HL-60 (cell line): ENCODE results near the gene ADD3.

ENCODE experiments used
- DNase-seq, 2 experiments: peaks; one replicate each; pipeline ENCODE4 v3.0.0-alpha.2; 2010 to 2020; ENCODE audit warnings: low read depth in 1 of 2, low spot score in 1 of 2
- H3K27ac ChIP-seq: fragments of 250-450 bp; sonication (Bioruptor Pico); replicated peaks from 2 replicates; pipeline ENCODE4 v1.5.1; 2020; ENCODE audit warnings: mild to moderate bottlenecking, moderate library complexity
- H3K27me3 ChIP-seq: fragments of 250-450 bp; sonication (Bioruptor Pico); 2 replicates; pipeline ENCODE4 v1.5.1; 2021; ENCODE audit warnings: mild to moderate bottlenecking, moderate library complexity; ENCODE audit not compliant: insufficient read depth, poor library complexity, severe bottlenecking
- H3K4me3 ChIP-seq: replicated peaks from 2 replicates; pipeline ENCODE4 v1.5.1; 2011; ENCODE audit warnings: mild to moderate bottlenecking, control low read depth, low read length; ENCODE audit not compliant: insufficient read depth
- CTCF ChIP-seq: IDR thresholded peaks from one replicate; pipeline ENCODE4 v1.5.1; 2011; ENCODE audit warnings: low read length, control low read depth, inconsistent platforms; ENCODE audit not compliant: insufficient read depth
- GABPA ChIP-seq: IDR thresholded peaks from 2 replicates; pipeline ENCODE4 v1.6.1; 2012; ENCODE audit warnings: low read depth
- POLR2AphosphoS5 ChIP-seq: IDR thresholded peaks from 2 replicates; pipeline ENCODE4 v1.6.1; 2012; ENCODE audit warnings: low read depth
- SPI1 ChIP-seq: IDR thresholded peaks from 2 replicates; pipeline ENCODE4 v1.6.1; 2012; ENCODE audit warnings: low read depth, mild to moderate bottlenecking, borderline replicate concordance
- TF ChIP-seq, protein P1 (sequence below): IDR thresholded peaks from 2 replicates; pipeline ENCODE4 v1.6.1; 2012; ENCODE audit warnings: low read depth; ENCODE audit not compliant: insufficient replicate concordance

Gene ADD3

GRCh38 chr10:110076559-110077318 is 69.0 kb downstream of the ADD3 start:
- peak overlapping the region; percentile 93 for H3K27ac ChIP-seq
- peak; percentile 98 to 99 for DNase-seq
- no peaks in the 10 kb centered on the region for H3K27me3 ChIP-seq
- H3K4me3 ChIP-seq, result peak overlapping the region; percentile 25
- peak; percentile 28; the same call in 1 of the 2 replicates for TF ChIP-seq SPI1
- TF ChIP-seq GABPA, result no peak
- peak; percentile 91 for TF ChIP-seq POLR2AphosphoS5
- TF ChIP-seq, protein P1, sequence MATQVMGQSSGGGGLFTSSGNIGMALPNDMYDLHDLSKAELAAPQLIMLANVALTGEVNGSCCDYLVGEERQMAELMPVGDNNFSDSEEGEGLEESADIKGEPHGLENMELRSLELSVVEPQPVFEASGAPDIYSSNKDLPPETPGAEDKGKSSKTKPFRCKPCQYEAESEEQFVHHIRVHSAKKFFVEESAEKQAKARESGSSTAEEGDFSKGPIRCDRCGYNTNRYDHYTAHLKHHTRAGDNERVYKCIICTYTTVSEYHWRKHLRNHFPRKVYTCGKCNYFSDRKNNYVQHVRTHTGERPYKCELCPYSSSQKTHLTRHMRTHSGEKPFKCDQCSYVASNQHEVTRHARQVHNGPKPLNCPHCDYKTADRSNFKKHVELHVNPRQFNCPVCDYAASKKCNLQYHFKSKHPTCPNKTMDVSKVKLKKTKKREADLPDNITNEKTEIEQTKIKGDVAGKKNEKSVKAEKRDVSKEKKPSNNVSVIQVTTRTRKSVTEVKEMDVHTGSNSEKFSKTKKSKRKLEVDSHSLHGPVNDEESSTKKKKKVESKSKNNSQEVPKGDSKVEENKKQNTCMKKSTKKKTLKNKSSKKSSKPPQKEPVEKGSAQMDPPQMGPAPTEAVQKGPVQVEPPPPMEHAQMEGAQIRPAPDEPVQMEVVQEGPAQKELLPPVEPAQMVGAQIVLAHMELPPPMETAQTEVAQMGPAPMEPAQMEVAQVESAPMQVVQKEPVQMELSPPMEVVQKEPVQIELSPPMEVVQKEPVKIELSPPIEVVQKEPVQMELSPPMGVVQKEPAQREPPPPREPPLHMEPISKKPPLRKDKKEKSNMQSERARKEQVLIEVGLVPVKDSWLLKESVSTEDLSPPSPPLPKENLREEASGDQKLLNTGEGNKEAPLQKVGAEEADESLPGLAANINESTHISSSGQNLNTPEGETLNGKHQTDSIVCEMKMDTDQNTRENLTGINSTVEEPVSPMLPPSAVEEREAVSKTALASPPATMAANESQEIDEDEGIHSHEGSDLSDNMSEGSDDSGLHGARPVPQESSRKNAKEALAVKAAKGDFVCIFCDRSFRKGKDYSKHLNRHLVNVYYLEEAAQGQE, result peak; percentile 63

DNA sequence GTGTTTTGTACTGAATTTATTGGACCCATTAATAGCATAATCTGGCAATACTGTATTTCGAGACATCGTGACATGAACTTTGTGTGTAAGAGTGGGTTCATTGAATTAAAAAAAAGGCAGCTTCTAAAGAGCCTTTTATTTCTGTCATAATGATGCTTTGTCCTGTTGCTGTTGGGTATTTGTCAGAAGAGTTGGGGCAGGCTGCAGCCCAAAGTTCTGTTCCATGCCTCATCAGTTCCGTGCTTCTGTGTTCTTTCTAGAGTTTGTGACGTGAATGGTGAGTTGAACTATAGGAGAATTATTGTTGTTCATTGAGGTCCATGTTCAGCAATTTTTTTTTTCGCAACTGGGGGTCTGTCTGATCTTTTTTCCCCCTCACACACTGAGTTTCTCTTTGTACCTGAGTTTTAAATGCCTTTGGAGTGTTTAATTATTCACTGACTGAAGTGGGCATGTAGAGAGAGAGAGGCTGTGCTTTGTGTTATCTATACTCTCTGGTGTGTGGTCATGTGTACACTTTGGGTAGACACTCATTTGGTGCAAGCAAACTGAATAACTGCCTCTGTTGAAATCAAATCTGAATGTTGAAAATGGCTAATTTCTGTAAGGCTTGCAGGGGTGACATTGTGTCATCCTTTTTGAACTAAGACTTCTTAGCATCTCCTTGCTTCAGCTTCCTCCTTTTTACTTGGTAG is 69.8 kb downstream of the ADD3 start:
- DNase-seq, result peak; percentile 81 to 90
- TF ChIP-seq CTCF (no peak), GABPA (no peak), SPI1 (peak; percentile 28; the same call in 1 of the 2 replicates)
- Histone ChIP-seq H3K27me3 (no peaks in the 10 kb centered on the region), H3K27ac (peak overlapping the region; percentile 93), H3K4me3 (peak overlapping the region; percentile 25)

DNA sequence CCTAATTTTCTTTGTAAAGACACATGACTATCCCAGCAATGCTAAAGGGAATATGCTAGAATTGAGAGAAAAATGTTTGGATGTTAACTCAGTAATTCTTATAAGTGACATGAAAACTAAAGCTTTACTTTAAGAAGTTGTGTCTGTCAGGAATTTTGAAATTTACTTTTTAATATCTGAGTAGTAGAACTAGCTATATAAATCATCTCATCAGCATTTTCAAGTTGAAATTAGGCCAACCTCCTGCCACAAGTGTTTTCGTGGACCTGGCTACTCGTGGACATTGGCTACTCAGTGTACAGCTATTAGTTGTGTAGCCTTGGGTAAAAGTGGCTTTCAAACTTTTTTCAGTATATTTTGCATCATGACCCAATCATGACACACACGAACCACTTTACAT is 70.5 kb downstream of the ADD3 start:
- no peak for TF ChIP-seq SPI1
- TF ChIP-seq CTCF, result no peak
- TF ChIP-seq GABPA, result no peak
- TF ChIP-seq POLR2AphosphoS5, result no peak
- Histone ChIP-seq H3K27ac (peak overlapping the region; percentile 93), H3K27me3 (no peaks in the 10 kb centered on the region), H3K4me3 (no peak overlapping the region)
- DNase-seq, result peak in 1 of 2 experiments; percentile 37

DNA sequence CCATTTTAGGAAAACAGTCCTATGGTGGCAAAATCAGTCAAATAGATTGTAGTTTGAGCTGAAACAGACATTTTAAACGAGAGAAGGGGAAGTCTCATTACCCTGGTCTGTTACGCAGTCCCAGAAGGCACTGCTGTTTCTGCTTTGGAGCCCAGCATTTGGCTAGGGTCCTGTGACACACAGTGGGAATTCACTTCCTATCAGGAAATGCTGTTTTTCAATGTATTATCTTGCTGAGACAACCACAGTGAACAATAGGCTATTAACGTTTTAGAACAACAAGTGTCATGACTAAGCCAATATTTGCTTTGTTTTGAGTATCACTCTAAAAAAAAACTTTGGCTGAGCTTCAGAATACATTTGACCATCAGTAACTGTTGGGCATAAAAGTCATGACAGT is 74.1 kb downstream of the ADD3 start:
- peak overlapping the region; percentile 65 for H3K27ac ChIP-seq
- peak in 1 of 2 experiments; percentile 81 for DNase-seq
- TF ChIP-seq CTCF, result no peak
- TF ChIP-seq POLR2AphosphoS5, result no peak
- TF ChIP-seq GABPA, result no peak
- TF ChIP-seq, protein P1, result no peak
- TF ChIP-seq SPI1, result peak; percentile 84
- H3K4me3 ChIP-seq, result no peak overlapping the region
- H3K27me3 ChIP-seq, result no peaks in the 10 kb centered on the region
